ENCODE measurements around the gene DOCK9. TPM values are rescaled to one million over a fixed set of nuclear protein-coding genes. Genes with fewer than 3 reads are reported as not detected.

Gene DOCK9
- total and polyA plus RNA-seq, 2 donors (not counting 3 experiments of a cell fraction or from before 2014, with no cell fraction given) = 147 to 323 TPM

DNA sequence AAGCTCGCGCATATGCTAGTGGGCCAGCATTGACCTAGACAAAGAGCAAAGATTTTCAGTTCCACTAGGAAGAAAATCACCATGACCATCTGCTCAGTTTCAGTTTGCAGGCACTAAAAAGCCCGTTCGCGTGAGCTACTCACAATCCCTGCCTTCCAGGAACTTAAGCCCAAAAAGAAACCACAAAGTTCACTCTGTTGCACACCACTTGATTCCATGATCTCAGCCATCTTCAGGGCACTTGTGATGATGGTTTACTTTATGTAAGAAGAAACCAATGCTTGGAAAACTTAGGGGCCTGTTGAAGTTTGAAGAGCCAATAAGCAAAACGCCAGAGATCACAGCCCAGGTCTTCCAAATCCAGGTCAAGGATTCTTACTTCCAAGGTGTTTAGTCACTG, 180.4 kb downstream of the DOCK9 start:
- H4K20me1 ChIP-seq (replicated peaks; ENCODE audit: control insufficient read depth, extremely low read depth, insufficient read depth, low read length) = no peaks in the 10 kb centered on the region
- dilution Hi-C loops (cut with MboI; ENCODE audit: extremely low pct_ligation_motif_present, low sequenced_read_pairs) = no loop called here
- POLR2A ChIA-PET = interaction anchor here (0.6 kb wide), 1 partner anchor 316 kb away, joined by 4 read pairs; no protein-coding TSS in a partner anchor

More for the DNA sequence above, 180.4 kb downstream of the DOCK9 start:
- Histone ChIP-seq H3K9me1 (replicated peaks; ENCODE audit: control insufficient read depth, extremely low read depth, insufficient read depth, low read length) (no peaks in the 10 kb centered on the region), H3K79me2 (ENCODE audit: control insufficient read depth, insufficient read depth, low read length) (no peaks in the 10 kb centered on the region), H3K36me3 (ENCODE audit: control insufficient read depth in 2 of 2, extremely low read depth in 1 of 2, insufficient read depth in 2 of 2, low read length in 2 of 2) (peaks cover 31 to 48% of the 10 kb centered on the region in 2 experiments), H3K27me3 (ENCODE audit: control insufficient read depth in 2 of 2, insufficient read depth in 2 of 2, low read length in 2 of 2) (no peaks in the 10 kb centered on the region), H3K9ac (replicated peaks; ENCODE audit: extremely low read depth, insufficient read depth, low read length) (no peak overlapping the region), H3K4me3 (replicated peaks in 1 of 3; ENCODE audit: insufficient read depth in 1 of 3, low read depth in 1 of 3, low read length in 3 of 3) (no peak overlapping the region), H2AFZ (ENCODE audit: low read depth, low read length) (no peak overlapping the region), H3K9me3 (replicated peaks; ENCODE audit: control insufficient read depth, insufficient read depth, low read length) (no peaks in the 10 kb centered on the region), H3K27ac (ENCODE audit: insufficient read depth, low read depth, low read length) (no peak overlapping the region), H3K4me1 (ENCODE audit: control insufficient read depth, extremely low read depth, insufficient read depth, low read length) (no peaks in the 10 kb centered on the region), H3K4me2 (ENCODE audit: insufficient read depth, low read length) (no peak overlapping the region)
- no peak for FAIRE-seq
- intact Hi-C loops (cut with micrococcal nuclease) = no loop called here
- TF ChIP-seq POLR2A (IDR thresholded peaks at IDR 0.05; ENCODE audit: low read depth, low read length) (no peak), EZH2 (IDR thresholded peaks at IDR 0.05; ENCODE audit: borderline replicate concordance, low read depth, low read length, severe bottlenecking) (no peak), CTCF (IDR thresholded peaks at IDR 0.05; ENCODE audit: extremely low read depth in 1 of 2, insufficient read depth in 1 of 2, low read depth in 1 of 2, low read length in 2 of 2) (no peak), MYC (IDR thresholded peaks at IDR 0.05; ENCODE audit: low read depth, low read length) (no peak), GATA2 (IDR thresholded peaks at IDR 0.05; ENCODE audit: insufficient read depth, insufficient read length, low read depth, low read length) (no peak), JUN (IDR thresholded peaks at IDR 0.05; ENCODE audit: borderline replicate concordance, insufficient read depth, insufficient read length, low read depth) (no peak), FOS (IDR thresholded peaks at IDR 0.05; ENCODE audit: borderline replicate concordance, insufficient read depth, low read length) (no peak), POLR2AphosphoS5 (IDR thresholded peaks at IDR 0.05; ENCODE audit: insufficient read depth, low read depth, low read length) (no peak)
- TF ChIP-seq, protein P1, sequence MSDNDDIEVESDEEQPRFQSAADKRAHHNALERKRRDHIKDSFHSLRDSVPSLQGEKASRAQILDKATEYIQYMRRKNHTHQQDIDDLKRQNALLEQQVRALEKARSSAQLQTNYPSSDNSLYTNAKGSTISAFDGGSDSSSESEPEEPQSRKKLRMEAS (IDR thresholded peaks at IDR 0.05; ENCODE audit: insufficient read depth, insufficient read length) = no peak
- CTCF ChIA-PET = no interaction called here
- no TSS peak for BruUV-seq (replicated peaks)
- no peak for DNase-seq (ENCODE audit: low read depth, low spot score)

All from endothelial cell of umbilical vein (primary cell).